ACC112 (cell line): Measurements from ENCODE around the gene MSL2.
"Not testable (repeated sequence)": the region's sequence is repeated elsewhere in the genome, so short reads cannot be mapped to it uniquely, and the experiment has no call there.

Experiments used
- H2AFZ ChIP-seq: fragments of 200-600 bp; sonication (generic); one replicate; pipeline ENCODE4 v1.6.0; 2017; ENCODE audit warnings: antibody characterized with exemption, low read length; ENCODE audit not compliant: unreplicated experiment
- H3K27ac ChIP-seq: fragments of 200-600 bp; sonication (generic); 2 replicates; pipeline ENCODE4 v1.5.1; 2014; ENCODE audit warnings: low read depth, mild to moderate bottlenecking, antibody characterized with exemption, low read length, moderate library complexity
- H3K27me3 ChIP-seq: fragments of 200-600 bp; sonication (generic); 2 replicates; pipeline ENCODE4 v1.6.1; 2014; ENCODE audit warnings: mild to moderate bottlenecking, antibody characterized with exemption, low read length, moderate library complexity, mixed read lengths; ENCODE audit not compliant: insufficient read depth
- H3K36me3 ChIP-seq: fragments of 200-600 bp; sonication (generic); 2 replicates; pipeline ENCODE4 v1.6.1; 2016; ENCODE audit warnings: mild to moderate bottlenecking, antibody characterized with exemption, low read length, moderate library complexity, mixed read lengths; ENCODE audit not compliant: insufficient read depth
- H3K4me1 ChIP-seq: fragments of 200-600 bp; sonication (generic); one replicate; pipeline ENCODE4 v1.6.1; 2016; ENCODE audit warnings: low read length, mixed read lengths; ENCODE audit not compliant: insufficient read depth, unreplicated experiment, control insufficient read depth
- H3K4me3 ChIP-seq: fragments of 200-600 bp; sonication (generic); 2 replicates; pipeline ENCODE4 v1.5.1; 2014; ENCODE audit warnings: mild to moderate bottlenecking, low read depth, low read length
- H3K79me2 ChIP-seq: fragments of 200-600 bp; sonication (generic); one replicate; pipeline ENCODE4 v1.6.0; 2016; ENCODE audit warnings: low read length; ENCODE audit not compliant: control insufficient read depth, unreplicated experiment, insufficient read depth

Gene MSL2

DNA sequence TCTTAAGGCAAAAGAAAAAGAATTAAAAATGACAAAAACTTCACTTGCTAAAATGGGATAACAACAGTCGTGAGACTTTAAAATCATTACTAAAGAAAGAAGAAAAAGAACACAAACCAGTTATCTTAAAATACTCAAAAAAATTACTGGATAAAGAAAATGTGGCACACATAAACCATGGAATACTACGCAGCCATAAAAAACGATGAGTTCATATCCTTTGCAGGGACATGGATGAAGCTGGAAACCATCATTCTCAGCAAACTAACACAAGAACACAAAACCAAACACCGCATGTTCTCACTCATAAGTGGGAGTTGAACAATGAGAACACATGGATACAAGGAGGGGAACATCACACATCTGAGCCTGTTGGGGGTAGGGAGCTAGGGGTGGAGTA, 27.9 kb downstream of the MSL2 start:
- not testable (repeated sequence) for H2AFZ ChIP-seq, H3K27me3 ChIP-seq, H3K27ac ChIP-seq, H3K36me3 ChIP-seq, H3K4me3 ChIP-seq
- H3K4me1 ChIP-seq = peaks cover 18% of the 10 kb centered on the region
- H3K79me2 ChIP-seq = peaks cover 96% of the 10 kb centered on the region

DNA sequence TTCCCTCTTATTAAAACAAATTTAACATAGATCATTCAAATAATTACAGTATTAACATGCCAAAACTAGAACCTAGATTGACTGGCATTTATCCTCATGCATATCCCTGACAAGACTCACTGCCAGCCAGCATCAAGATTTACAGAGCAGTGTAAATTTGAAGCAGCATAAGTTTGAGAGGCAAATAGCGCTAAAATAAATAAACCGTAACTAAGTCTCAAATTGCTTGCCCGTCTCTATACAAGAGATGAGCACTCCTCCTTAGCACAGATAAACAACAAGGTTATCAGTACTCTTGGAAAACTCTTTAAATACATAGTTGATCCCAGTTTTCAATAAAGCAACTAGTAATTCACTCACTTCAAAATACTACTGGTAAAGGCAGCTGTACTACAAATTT, 29.6 kb downstream of the MSL2 start:
- no peak overlapping the region for H3K4me3 ChIP-seq
- no peak overlapping the region for H3K27ac ChIP-seq

DNA sequence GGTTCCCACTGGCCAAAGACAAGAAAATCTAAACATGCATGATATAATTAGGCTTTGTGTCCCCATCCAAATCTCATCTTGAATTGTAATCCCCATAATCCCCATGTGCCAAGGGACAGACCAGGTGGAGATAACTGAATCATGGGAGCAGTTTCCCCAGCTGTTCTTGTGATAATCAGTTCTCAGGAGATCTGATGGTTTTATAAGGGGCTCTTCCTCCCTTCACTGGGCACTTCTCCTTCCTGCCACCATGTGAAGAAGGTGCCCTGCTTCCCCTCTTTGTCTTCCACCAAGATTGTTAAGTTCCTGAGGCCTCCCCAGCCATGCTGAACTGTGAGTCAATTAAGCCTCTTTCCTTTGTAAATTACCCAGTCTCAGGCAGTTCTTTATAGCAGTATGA, 32.5 kb downstream of the MSL2 start:
- not testable (repeated sequence) for H3K27ac ChIP-seq, H3K4me1 ChIP-seq, H3K4me3 ChIP-seq, H3K36me3 ChIP-seq, H2AFZ ChIP-seq, H3K27me3 ChIP-seq
- peaks cover 93% of the 10 kb centered on the region for H3K79me2 ChIP-seq

More for the DNA sequence above, 29.6 kb downstream of the MSL2 start:
- Histone ChIP-seq H3K36me3 (no peaks in the 10 kb centered on the region), H3K4me1 (peaks cover 8% of the 10 kb centered on the region), H2AFZ (no peak overlapping the region), H3K27me3 (no peaks in the 10 kb centered on the region), H3K79me2 (peaks cover 96% of the 10 kb centered on the region)

DNA sequence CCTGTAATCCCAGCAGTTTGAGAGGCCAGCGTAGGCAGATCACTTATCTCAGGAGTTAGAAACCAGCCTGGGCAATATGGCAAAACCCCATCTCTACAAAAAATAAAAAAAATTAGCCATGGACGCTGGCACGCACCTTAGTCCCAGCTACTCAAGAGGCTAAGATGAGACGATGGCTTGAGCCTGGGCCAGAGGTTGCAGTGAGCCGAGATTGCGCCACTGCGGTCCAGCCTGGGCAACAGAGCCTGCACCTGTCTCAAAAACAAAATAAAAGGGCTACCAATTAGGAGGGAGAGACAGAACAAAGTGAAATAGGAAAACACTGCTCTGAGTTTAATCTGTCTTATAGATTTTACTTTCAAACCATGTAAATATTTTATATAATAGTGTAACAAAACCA, 33.8 kb downstream of the MSL2 start:
- H3K27ac ChIP-seq = no peak overlapping the region
- H3K27me3 ChIP-seq = no peaks in the 10 kb centered on the region
- H3K36me3 ChIP-seq = no peaks in the 10 kb centered on the region
- H3K4me1 ChIP-seq = peaks cover 3% of the 10 kb centered on the region
- no peak overlapping the region for H2AFZ ChIP-seq
- H3K79me2 ChIP-seq = peaks cover 92% of the 10 kb centered on the region
- no peak overlapping the region for H3K4me3 ChIP-seq

DNA sequence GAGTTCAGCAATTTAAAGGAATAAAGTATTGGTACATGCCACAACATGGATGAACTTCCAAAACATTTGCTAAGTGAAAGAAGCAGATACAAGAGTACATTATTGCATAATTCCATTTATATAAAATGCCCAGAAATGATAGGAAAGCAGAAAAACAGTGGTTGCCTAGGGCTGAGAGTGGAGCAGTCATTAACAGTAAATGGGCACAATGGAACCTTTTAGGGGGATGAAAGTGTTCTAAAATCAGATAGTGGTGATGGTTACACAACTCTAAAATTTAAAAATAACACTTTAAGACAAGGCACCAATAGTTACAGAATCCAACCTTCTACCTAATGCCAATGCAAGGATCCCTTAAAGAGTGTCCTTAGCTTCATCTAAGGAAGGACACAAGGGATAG, 34.6 kb downstream of the MSL2 start:
- Histone ChIP-seq H3K27ac (no peak overlapping the region), H3K79me2 (peaks cover 92% of the 10 kb centered on the region), H3K4me1 (peaks cover 3% of the 10 kb centered on the region), H3K27me3 (no peaks in the 10 kb centered on the region), H2AFZ (no peak overlapping the region), H3K36me3 (no peaks in the 10 kb centered on the region), H3K4me3 (no peak overlapping the region)

DNA sequence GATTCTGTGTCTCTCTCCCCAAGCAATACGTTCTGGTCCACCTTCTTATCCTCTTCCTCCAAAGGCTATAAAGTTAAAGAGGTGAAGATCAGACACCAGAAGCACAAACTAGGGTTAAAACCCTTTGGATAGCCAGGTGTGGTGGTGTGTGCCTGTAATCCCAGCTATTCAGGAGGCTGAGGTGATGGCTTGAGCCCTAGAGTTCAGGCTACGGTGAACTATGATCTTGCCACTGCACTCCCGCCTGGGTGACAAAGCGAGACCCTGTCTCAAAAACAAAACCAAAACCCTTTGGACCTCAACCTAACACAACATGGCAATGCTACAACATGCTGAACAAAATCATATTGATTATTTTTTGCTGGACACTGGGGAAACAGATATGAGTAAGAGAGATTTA, 43.2 kb downstream of the MSL2 start:
- Histone ChIP-seq H3K4me3 (no peak overlapping the region), H3K27me3 (no peaks in the 10 kb centered on the region), H3K27ac (no peak overlapping the region), H3K36me3 (peaks cover 9% of the 10 kb centered on the region), H2AFZ (no peak overlapping the region), H3K79me2 (peaks cover 88% of the 10 kb centered on the region), H3K4me1 (peaks cover 13% of the 10 kb centered on the region)

DNA sequence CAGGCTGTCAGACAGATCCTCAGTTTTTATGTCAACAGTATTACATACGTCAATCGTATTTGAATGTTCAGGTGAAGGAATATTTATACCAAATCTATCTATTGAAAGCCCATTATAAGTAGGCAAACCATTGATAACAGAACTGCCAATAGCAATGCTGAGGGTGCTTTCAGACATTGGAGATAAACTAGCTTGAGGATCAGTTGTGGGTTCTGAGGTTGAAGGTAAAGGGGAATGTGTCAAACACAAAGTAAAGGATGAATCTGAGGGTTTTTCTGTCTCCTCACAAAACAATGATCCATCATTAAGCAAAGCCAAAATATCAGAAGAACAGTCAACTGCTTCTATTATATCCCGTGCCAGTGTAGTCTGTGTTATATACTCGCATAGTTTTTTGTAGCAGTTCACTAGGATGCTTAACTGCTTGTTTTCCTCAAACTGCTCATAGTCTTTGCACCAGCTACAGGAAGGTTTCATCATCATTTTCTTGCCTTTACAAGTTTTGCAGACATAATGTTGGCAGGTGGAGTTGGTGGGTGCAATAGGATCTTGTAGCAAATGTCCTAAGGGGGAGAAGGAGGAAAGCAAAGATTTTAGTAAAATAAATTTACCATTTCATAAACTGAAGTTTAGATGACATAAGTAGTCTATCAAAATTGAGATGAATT, 43.8 kb downstream of the MSL2 start:
- peaks cover 14% of the 10 kb centered on the region for H3K36me3 ChIP-seq
- peaks cover 14% of the 10 kb centered on the region for H3K4me1 ChIP-seq
- no peak overlapping the region for H3K4me3 ChIP-seq
- H2AFZ ChIP-seq = no peak overlapping the region
- H3K27me3 ChIP-seq = no peaks in the 10 kb centered on the region
- H3K27ac ChIP-seq = no peak overlapping the region
- peaks cover 88% of the 10 kb centered on the region for H3K79me2 ChIP-seq

DNA sequence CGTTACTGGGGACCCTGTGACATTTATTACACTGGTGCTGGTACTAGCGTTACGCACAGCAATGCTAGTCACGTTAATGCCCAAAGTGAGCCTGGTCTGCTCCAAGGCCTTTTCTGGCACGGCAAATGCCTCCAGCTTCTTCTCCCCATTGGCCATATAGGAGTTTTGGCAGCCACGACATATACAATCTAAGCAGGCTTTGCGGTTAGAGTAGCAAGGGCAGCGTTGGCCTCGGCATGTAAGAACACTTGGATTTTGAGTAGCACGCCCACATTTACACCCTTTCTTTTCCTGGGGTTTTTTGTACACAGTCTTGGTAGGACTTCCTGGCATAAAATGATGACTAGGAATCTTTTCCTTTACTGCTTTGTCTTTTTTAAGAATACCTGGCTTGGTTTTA, 44.9 kb downstream of the MSL2 start:
- no peak overlapping the region for H3K27ac ChIP-seq
- peaks cover 84% of the 10 kb centered on the region for H3K79me2 ChIP-seq
- no peak overlapping the region for H3K4me3 ChIP-seq
- H2AFZ ChIP-seq = no peak overlapping the region
- H3K27me3 ChIP-seq = no peaks in the 10 kb centered on the region
- peaks cover 19% of the 10 kb centered on the region for H3K4me1 ChIP-seq
- H3K36me3 ChIP-seq = peaks cover 17% of the 10 kb centered on the region

DNA sequence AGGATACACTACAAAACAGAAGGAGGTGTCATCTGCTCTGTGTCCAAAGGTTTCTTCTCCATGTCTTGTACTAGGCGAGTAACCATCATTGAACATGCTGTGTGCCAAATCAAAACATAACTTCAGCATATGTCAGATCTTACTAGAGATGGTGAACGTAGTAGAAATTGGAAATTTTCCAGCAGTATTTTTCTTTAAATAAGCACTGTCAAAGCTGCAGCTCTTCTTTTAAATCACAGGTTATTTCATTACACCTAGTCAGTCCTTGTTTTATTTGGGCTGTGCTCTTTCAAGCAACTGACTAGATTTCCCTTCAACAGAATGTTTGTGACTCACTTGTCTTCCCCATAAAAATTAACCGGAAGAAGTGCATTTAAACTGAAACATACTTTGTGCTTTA, 46.5 kb downstream of the MSL2 start:
- Histone ChIP-seq H3K4me1 (peaks cover 19% of the 10 kb centered on the region), H3K27me3 (no peaks in the 10 kb centered on the region), H3K36me3 (peaks cover 27% of the 10 kb centered on the region), H3K4me3 (no peak overlapping the region), H3K79me2 (peaks cover 70% of the 10 kb centered on the region), H3K27ac (peak overlapping the region; percentile 28; the same call in 1 of the 2 replicates), H2AFZ (no peak overlapping the region)

DNA sequence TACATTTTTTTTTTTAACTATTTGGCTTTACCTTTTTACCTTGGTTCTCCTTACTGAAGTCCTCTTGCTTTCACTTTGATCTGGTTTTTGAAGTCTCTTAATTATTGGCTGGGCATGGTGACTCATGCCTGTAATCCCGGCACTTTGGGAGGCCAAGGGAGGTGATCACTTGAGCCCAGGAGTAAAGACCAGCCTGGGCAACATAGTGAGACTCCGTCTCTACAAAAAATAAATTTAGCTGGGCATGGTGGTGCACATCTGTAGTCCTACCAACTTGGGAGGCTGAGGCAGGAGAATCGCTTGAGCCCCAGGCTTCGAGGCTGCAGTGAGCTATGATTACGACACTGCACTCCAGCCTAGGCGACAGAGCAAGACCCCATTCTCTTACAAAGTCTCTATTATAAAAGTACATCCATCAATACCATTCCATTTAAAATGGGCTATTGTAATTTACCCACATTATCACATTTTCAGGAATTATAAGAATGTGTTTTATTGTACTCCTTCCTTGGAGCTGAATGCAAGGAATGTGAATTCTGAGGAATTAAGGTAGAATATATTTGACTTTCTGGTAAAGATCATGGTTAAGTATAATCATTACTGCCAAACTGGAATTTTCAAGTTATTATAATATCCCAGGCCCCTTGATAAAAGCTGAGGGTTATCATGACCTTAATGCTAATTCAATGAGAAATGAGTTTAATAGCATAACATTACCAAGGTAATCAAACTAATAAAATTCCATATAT, 49.0 kb downstream of the MSL2 start:
- no peak overlapping the region for H3K4me3 ChIP-seq
- no peak overlapping the region for H2AFZ ChIP-seq
- H3K79me2 ChIP-seq = peaks cover 53% of the 10 kb centered on the region
- H3K36me3 ChIP-seq = peaks cover 24% of the 10 kb centered on the region
- peaks cover 28% of the 10 kb centered on the region for H3K4me1 ChIP-seq
- no peak overlapping the region for H3K27ac ChIP-seq
- H3K27me3 ChIP-seq = no peaks in the 10 kb centered on the region

DNA sequence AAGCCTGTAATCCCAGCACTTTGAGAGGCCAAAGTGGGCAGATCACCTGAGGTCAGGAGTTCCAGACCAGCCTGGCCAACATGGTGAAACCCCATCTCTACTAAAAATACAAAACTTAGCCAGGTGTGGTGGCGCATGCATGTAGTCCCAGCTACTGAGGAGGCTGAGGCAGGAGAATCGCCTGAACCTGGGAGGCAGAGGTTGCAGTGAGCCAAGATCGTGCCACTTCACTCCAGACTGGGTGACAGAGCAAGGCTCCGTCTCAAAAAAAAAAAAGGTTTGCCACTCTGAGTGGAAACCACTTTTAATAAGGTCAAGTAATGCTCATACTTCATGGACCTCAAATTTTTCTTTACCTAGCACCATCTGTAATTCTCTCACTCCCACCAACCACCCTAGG, 51.7 kb downstream of the MSL2 start:
- not testable (repeated sequence) for H3K4me3 ChIP-seq, H3K27ac ChIP-seq, H3K27me3 ChIP-seq, H2AFZ ChIP-seq
- Histone ChIP-seq H3K36me3 (peaks cover 19% of the 10 kb centered on the region), H3K4me1 (peaks cover 30% of the 10 kb centered on the region), H3K79me2 (peaks cover 27% of the 10 kb centered on the region)
